SK-N-SH (cell line): Measurements from ENCODE around the gene PDXP. TPM values are rescaled to one million over a fixed set of nuclear protein-coding genes. Genes with fewer than 3 reads are reported as not detected.

Source experiments
- CTCF ChIA-PET: fragments of 300-600, 350-600 bp; formaldehyde crosslinking; extraction: SDS; loops from one replicate; lab custom pipeline; 2021; lab: Yijun Ruan, JAX
- POLR2A ChIA-PET: fragments of 350-600 bp; sonication (Branson Sonifier 250); formaldehyde crosslinking; extraction: SDS; loops from one replicate; lab custom pipeline; 2020; ENCODE audit warnings: antibody characterized with exemption, inconsistent platforms; lab: Yijun Ruan, JAX
- DNase-seq: peaks from one replicate; pipeline ENCODE4 v3.0.0; 2012
- H2AFZ ChIP-seq: fragments of 200-600 bp; sonication (generic); 2 replicates; pipeline ENCODE4 v1.8.1; 2016; ENCODE audit warnings: antibody characterized with exemption, mild to moderate bottlenecking, low read depth
- H3F3A ChIP-seq: fragments of 200-600 bp; sonication (generic); replicated peaks from 2 replicates; pipeline ENCODE3; 2016; ENCODE audit warnings: antibody characterized with exemption, mild to moderate bottlenecking; ENCODE audit not compliant: insufficient read depth
- H3K27ac ChIP-seq, 2 experiments: fragments of 200-500 bp in 1 of 2; fragments of 200-600 bp in 1 of 2; sonication (Bioruptor generic) in 1 of 2; sonication (generic), shearing (Covaris generic) in 1 of 2; 2 replicates each; pipeline versions ENCODE4 v1.5.1 to v1.6.1; 2014 to 2016; ENCODE audit warnings: low read depth in 2 of 2, inconsistent platforms in 1 of 2, low read length in 1 of 2, mild to moderate bottlenecking in 1 of 2, mixed read lengths in 1 of 2
- H3K27me3 ChIP-seq: fragments of 200-600 bp; sonication (generic), shearing (Covaris generic); 2 replicates; pipeline ENCODE4 v1.6.1; 2016; ENCODE audit warnings: mixed run types; ENCODE audit not compliant: insufficient read depth
- H3K36me3 ChIP-seq, 2 experiments: fragments of 200-500 bp in 1 of 2; fragments of 200-600 bp in 1 of 2; sonication (Bioruptor generic) in 1 of 2; sonication (generic) in 1 of 2; replicated peaks in 1 of 2; 2 replicates each; pipeline versions ENCODE3 to v1.5.1; 2014 to 2016; ENCODE audit warnings: low read length in 1 of 2, mild to moderate bottlenecking in 1 of 2; ENCODE audit not compliant: insufficient read depth in 2 of 2, control insufficient read depth in 1 of 2
- H3K4me1 ChIP-seq, 2 experiments: fragments of 200-500 bp in 1 of 2; fragments of 200-600 bp in 1 of 2; sonication (Bioruptor generic) in 1 of 2; sonication (generic), shearing (Covaris generic) in 1 of 2; 2 replicates each; pipeline versions ENCODE4 v1.5.1 to v1.6.1; 2014 to 2016; ENCODE audit warnings: low read depth in 1 of 2, low read length in 1 of 2, mixed run types in 1 of 2; ENCODE audit not compliant: insufficient read depth in 2 of 2, control insufficient read depth in 1 of 2
- H3K4me2 ChIP-seq: fragments of 200-600 bp; sonication (generic), shearing (Covaris generic); 2 replicates; pipeline ENCODE4 v1.6.1; 2017; ENCODE audit warnings: mixed run types
- H3K4me3 ChIP-seq, 2 experiments: fragments of 200-500 bp in 1 of 2; fragments of 200-600 bp in 1 of 2; sonication (Bioruptor generic) in 1 of 2; sonication (generic), shearing (Covaris generic) in 1 of 2; 2 replicates each; pipeline versions ENCODE4 v1.5.1 to v1.8.1; 2014 to 2016; ENCODE audit warnings: low read depth in 2 of 2, inconsistent platforms in 1 of 2, low read length in 1 of 2, mild to moderate bottlenecking in 1 of 2, mixed read lengths in 1 of 2, moderate library complexity in 1 of 2
- H3K79me2 ChIP-seq: fragments of 200-600 bp; sonication (generic); 2 replicates; pipeline ENCODE4 v1.8.1; 2017; ENCODE audit warnings: mild to moderate bottlenecking; ENCODE audit not compliant: insufficient read depth
- H3K9ac ChIP-seq: fragments of 200-600 bp; sonication (generic); 2 replicates; pipeline ENCODE4 v1.6.1; 2017; ENCODE audit warnings: mixed run types
- H3K9me2 ChIP-seq: fragments of 200-600 bp; sonication (generic); 2 replicates; pipeline ENCODE4 v1.6.1; 2017; ENCODE audit warnings: mixed run types
- H3K9me3 ChIP-seq: fragments of 200-600 bp; sonication (generic); 2 replicates; pipeline ENCODE4 v1.6.1; 2017; ENCODE audit warnings: mixed run types, mild to moderate bottlenecking, moderate library complexity
- H4K20me1 ChIP-seq: fragments of 200-600 bp; sonication (generic); 2 replicates; pipeline ENCODE4 v1.6.1; 2017; ENCODE audit warnings: mild to moderate bottlenecking, mixed run types; ENCODE audit not compliant: insufficient read depth
- CHD2 ChIP-seq: fragments of 150-350 bp; IDR thresholded peaks from 2 replicates; pipeline ENCODE4 v1.6.1; 2018; ENCODE audit warnings: low read length; ENCODE audit not compliant: partially characterized antibody
- CTCF ChIP-seq: fragments of 200-600 bp; sonication (generic); IDR thresholded peaks from 2 replicates; pipeline ENCODE4 v1.6.1; 2017; ENCODE audit warnings: antibody characterized with exemption, mild to moderate bottlenecking, moderate library complexity
- ELF1 ChIP-seq: IDR thresholded peaks from 2 replicates; pipeline ENCODE4 v1.4.0; 2012
- EZH2phosphoT487 ChIP-seq: fragments of 200-600 bp; sonication (generic); IDR thresholded peaks from 2 replicates; pipeline ENCODE4 v1.6.1; 2017; ENCODE audit warnings: low read depth, mixed run types, mild to moderate bottlenecking, antibody characterized with exemption, moderate library complexity, borderline replicate concordance
- GABPA ChIP-seq: IDR thresholded peaks from 2 replicates; pipeline ENCODE4 v1.4.0; 2012; ENCODE audit warnings: low read depth, mild to moderate bottlenecking
- GATA2 ChIP-seq: sonication (generic); formaldehyde crosslinking; IDR thresholded peaks from 2 replicates; pipeline ENCODE4 v1.5.0; 2020; ENCODE audit warnings: mild to moderate bottlenecking, missing genetic modification reagents
- JUND ChIP-seq: IDR thresholded peaks from 2 replicates; pipeline ENCODE4 v1.4.0; 2012
- NFIC ChIP-seq: IDR thresholded peaks from 2 replicates; pipeline ENCODE4 v1.4.0; 2012; ENCODE audit warnings: borderline replicate concordance
- NRF1 ChIP-seq: IDR thresholded peaks from 2 replicates; pipeline ENCODE4 v1.6.1; 2012; ENCODE audit warnings: low read depth, mild to moderate bottlenecking, low read length
- POLR2AphosphoS5 ChIP-seq: IDR thresholded peaks from 2 replicates; pipeline ENCODE4 v1.6.1; 2012; ENCODE audit warnings: low read depth, low read length
- RCOR1 ChIP-seq: fragments of 150-350 bp; IDR thresholded peaks from 2 replicates; pipeline ENCODE4 v1.6.1; 2017; ENCODE audit warnings: antibody characterized with exemption, low read length
- RFX5 ChIP-seq: IDR thresholded peaks from 2 replicates; pipeline ENCODE4 v1.6.1; 2012; ENCODE audit warnings: mild to moderate bottlenecking, improper control_type of control experiment, low read length
- SIN3A ChIP-seq: IDR thresholded peaks from 2 replicates; pipeline ENCODE4 v1.6.1; 2012; ENCODE audit warnings: low read depth, mild to moderate bottlenecking, low read length, moderate library complexity, borderline replicate concordance
- SMC3 ChIP-seq: IDR thresholded peaks from 2 replicates; pipeline ENCODE4 v1.6.1; 2012; ENCODE audit warnings: low read depth, low read length, improper control_type of control experiment
- USF2 ChIP-seq: fragments of 150-350 bp; IDR thresholded peaks from 2 replicates; pipeline ENCODE4 v1.6.1; 2017; ENCODE audit warnings: antibody characterized with exemption, low read length, low read depth, borderline replicate concordance
- YY1 ChIP-seq: IDR thresholded peaks from 2 replicates; pipeline ENCODE4 v1.4.0; 2012; ENCODE audit warnings: low read depth, mild to moderate bottlenecking
- WGBS: methylation state at CpG from one replicate; pipeline ENCODE4 v1.1.6; 2017; ENCODE audit warnings: low lambda C conversion rate; 5-methylcytosine and 5-hydroxymethylcytosine counted together
- polyA plus RNA-seq, 3 experiments: library from polyadenylated mRNA; depleted of rRNA; stranded (reverse); fragments of >200 nt; gene quantifications; 2 replicates each; pipeline ENCODE4 v1.2.3, GENCODE V29; 2012
- TF ChIP-seq, protein P1 (sequence below): fragments of 150-350 bp; IDR thresholded peaks from 2 replicates; pipeline ENCODE4 v1.6.1; 2016; ENCODE audit warnings: mild to moderate bottlenecking, low read depth, low read length
- TF ChIP-seq, protein P2 (sequence below): IDR thresholded peaks from 2 replicates; pipeline ENCODE4; 2012

Gene PDXP
- polyA plus RNA-seq, 1 of the 3 experiments (the other 2 are of a cell fraction): 22.5 TPM

DNA sequence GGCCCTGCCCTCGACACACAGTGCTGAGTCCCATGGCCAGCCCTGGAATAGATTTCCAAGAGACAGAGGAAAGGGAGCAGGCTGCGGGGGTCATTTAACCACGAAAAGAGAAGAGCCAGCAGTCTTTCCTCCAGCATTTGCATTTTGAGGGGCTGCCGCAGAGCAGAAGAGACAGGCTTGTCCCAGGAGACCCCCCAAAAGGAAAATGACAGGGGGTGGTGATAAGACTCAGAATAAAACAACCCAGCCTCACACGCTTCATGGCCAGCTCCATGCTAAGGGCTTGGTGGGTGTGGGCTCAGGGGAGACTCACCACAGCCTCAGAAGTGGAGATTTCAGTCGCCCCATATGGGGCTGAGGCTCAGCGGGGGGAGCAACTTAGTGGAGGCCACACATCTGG is 55.2 kb downstream of the PDXP start:
- Histone ChIP-seq H3K9me3 (no peaks in the 10 kb centered on the region), H3K27ac (no peak overlapping the region), H3K79me2 (no peaks in the 10 kb centered on the region), H3K27me3 (no peaks in the 10 kb centered on the region), H4K20me1 (no peaks in the 10 kb centered on the region), H3K4me1 (no peaks in the 10 kb centered on the region), H3F3A (peaks cover 5% of the 10 kb centered on the region), H3K4me2 (no peak overlapping the region), H3K36me3 (peaks cover 0 to 3% of the 10 kb centered on the region in 2 experiments), H3K9ac (no peak overlapping the region), H3K9me2 (no peaks in the 10 kb centered on the region), H2AFZ (no peak overlapping the region), H3K4me3 (no peak overlapping the region)
- TF ChIP-seq CHD2: no peak
- TF ChIP-seq GABPA: no peak
- no peak for TF ChIP-seq POLR2AphosphoS5
- TF ChIP-seq USF2: no peak
- TF ChIP-seq SIN3A: no peak
- TF ChIP-seq RFX5: no peak
- TF ChIP-seq JUND: no peak
- TF ChIP-seq, protein P1, sequence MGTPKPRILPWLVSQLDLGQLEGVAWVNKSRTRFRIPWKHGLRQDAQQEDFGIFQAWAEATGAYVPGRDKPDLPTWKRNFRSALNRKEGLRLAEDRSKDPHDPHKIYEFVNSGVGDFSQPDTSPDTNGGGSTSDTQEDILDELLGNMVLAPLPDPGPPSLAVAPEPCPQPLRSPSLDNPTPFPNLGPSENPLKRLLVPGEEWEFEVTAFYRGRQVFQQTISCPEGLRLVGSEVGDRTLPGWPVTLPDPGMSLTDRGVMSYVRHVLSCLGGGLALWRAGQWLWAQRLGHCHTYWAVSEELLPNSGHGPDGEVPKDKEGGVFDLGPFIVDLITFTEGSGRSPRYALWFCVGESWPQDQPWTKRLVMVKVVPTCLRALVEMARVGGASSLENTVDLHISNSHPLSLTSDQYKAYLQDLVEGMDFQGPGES: no peak
- TF ChIP-seq RCOR1: no peak
- TF ChIP-seq CTCF: no peak
- no peak for TF ChIP-seq EZH2phosphoT487
- TF ChIP-seq SMC3: no peak
- no peak for TF ChIP-seq NRF1
- no peak for TF ChIP-seq GATA2 (CRISPR knock-in tag)
- no peak for TF ChIP-seq ELF1
- TF ChIP-seq YY1: no peak
- TF ChIP-seq, protein P2, sequence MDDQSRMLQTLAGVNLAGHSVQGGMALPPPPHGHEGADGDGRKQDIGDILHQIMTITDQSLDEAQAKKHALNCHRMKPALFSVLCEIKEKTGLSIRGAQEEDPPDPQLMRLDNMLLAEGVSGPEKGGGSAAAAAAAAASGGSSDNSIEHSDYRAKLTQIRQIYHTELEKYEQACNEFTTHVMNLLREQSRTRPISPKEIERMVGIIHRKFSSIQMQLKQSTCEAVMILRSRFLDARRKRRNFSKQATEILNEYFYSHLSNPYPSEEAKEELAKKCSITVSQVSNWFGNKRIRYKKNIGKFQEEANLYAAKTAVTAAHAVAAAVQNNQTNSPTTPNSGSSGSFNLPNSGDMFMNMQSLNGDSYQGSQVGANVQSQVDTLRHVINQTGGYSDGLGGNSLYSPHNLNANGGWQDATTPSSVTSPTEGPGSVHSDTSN: no peak
- TF ChIP-seq NFIC: no peak
- ChIA-PET POLR2A (no interaction called here), CTCF (interaction anchor here (1.1 to 2.0 kb wide), 4 partner anchors 21 to 90 kb away, joined by 3 to 6 read pairs (median 4); no protein-coding TSS in a partner anchor)
- 100% methylated on average over 7 of the region's 7 CpGs for WGBS
- DNase-seq: no peak
